HG03575 (cell line): ENCODE measurements around the gene FOXK2.
"Not testable (repeated sequence)": the region's sequence is repeated elsewhere in the genome, so short reads cannot be mapped to it uniquely, and the experiment has no call there.

Source experiments
- ATAC-seq: cut with Tn5 transposase; IDR thresholded peaks from one replicate; pipeline ENCODE4 v1.9.1; 2021; ENCODE audit not compliant: unreplicated experiment, insufficient number of reproducible peaks, low FRiP score; ENCODE audit errors: extremely low read depth

The FOXK2 gene

GRCh38 chr17:82493226-82493781 lies 26.2 kb upstream of the FOXK2 start:
- no peak for ATAC-seq

GRCh38 chr17:82494236-82495055 lies 25.1 kb upstream of the FOXK2 start:
- ATAC-seq, result no peak

- no peak for ATAC-seq
Measured at GRCh38 chr17:82495844-82496528, 23.5 kb upstream of the FOXK2 start.

GRCh38 chr17:82496529-82497434 lies 22.8 kb upstream of the FOXK2 start:
- ATAC-seq, result no peak

- ATAC-seq, result no peak
Measured at GRCh38 chr17:82497483-82498405, 21.8 kb upstream of the FOXK2 start.

- ATAC-seq, result no peak
Measured at GRCh38 chr17:82502207-82502606, 17.3 kb upstream of the FOXK2 start.

- no peak for ATAC-seq
Measured at GRCh38 chr17:82503094-82503727, 16.3 kb upstream of the FOXK2 start.

GRCh38 chr17:82503728-82504308 lies 15.7 kb upstream of the FOXK2 start:
- no peak for ATAC-seq

GRCh38 chr17:82505296-82505695 lies 14.2 kb upstream of the FOXK2 start:
- no peak for ATAC-seq

GRCh38 chr17:82506402-82506801 lies 13.1 kb upstream of the FOXK2 start:
- ATAC-seq, result peak; percentile 81

- no peak for ATAC-seq
Measured at GRCh38 chr17:82507631-82508175, 11.8 kb upstream of the FOXK2 start.

- not testable (repeated sequence) for ATAC-seq
Measured at GRCh38 chr17:82511642-82512041, 7.9 kb upstream of the FOXK2 start.

- not testable (repeated sequence) for ATAC-seq
Measured at GRCh38 chr17:82513864-82514263, 5.7 kb upstream of the FOXK2 start.

- no peak for ATAC-seq
Measured at GRCh38 chr17:82517230-82517865, 2.2 kb upstream of the FOXK2 start.

- ATAC-seq, result no peak
Measured at GRCh38 chr17:82519971-82520903, 705 bp downstream of the FOXK2 start.

GRCh38 chr17:82524540-82524939 lies 5.0 kb downstream of the FOXK2 start:
- ATAC-seq, result no peak
